Duodenal mucosa (tissue), 2 donors: Measurements from ENCODE around the gene CIB4.
"Not testable (repeated sequence)": the region's sequence is repeated elsewhere in the genome, so short reads cannot be mapped to it uniquely, and the experiment has no call there.

Experiments used
- H3K27ac ChIP-seq: one replicate; pipeline ENCODE4 v1.7.0; 2013; ENCODE audit warnings: low read depth, low read length
- H3K27me3 ChIP-seq, 2 donors: one replicate each; pipeline ENCODE4 v1.7.0; 2013; ENCODE audit warnings: low read length in 2 of 2, control low read depth in 1 of 2; ENCODE audit not compliant: insufficient read depth in 2 of 2, control insufficient read depth in 1 of 2
- H3K36me3 ChIP-seq, 2 donors: one replicate each; pipeline ENCODE4 v1.7.0; 2013; ENCODE audit warnings: low read length in 2 of 2, control low read depth in 1 of 2; ENCODE audit not compliant: insufficient read depth in 2 of 2, control insufficient read depth in 1 of 2
- H3K4me1 ChIP-seq, 2 donors: one replicate each; pipeline ENCODE4 v1.7.0; 2013; ENCODE audit warnings: low read length in 2 of 2, control low read depth in 1 of 2; ENCODE audit not compliant: insufficient read depth in 2 of 2, control insufficient read depth in 1 of 2
- H3K4me3 ChIP-seq, 2 donors: one replicate each; pipeline ENCODE4 v1.7.0; 2013; ENCODE audit warnings: low read length in 2 of 2, low read depth in 1 of 2
- H3K9ac ChIP-seq, 2 donors: one replicate each; pipeline ENCODE4 v1.7.0; 2013; ENCODE audit warnings: low read length in 2 of 2, low read depth in 1 of 2
- H3K9me3 ChIP-seq, 2 donors: one replicate each; pipeline ENCODE4 v1.7.0; 2013; ENCODE audit warnings: low read length in 2 of 2, control low read depth in 1 of 2; ENCODE audit not compliant: control insufficient read depth in 1 of 2

Gene CIB4

GRCh38 chr2:26668041-26668440, 26.9 kb upstream of the CIB4 start:
- H3K9me3 ChIP-seq: no peaks in the 10 kb centered on the region
- H3K27me3 ChIP-seq: peaks cover 0 to 8% of the 10 kb centered on the region in 2 donors
- no peak overlapping the region for H3K4me3 ChIP-seq
- H3K9ac ChIP-seq: no peak overlapping the region
- no peak overlapping the region for H3K27ac ChIP-seq
- H3K4me1 ChIP-seq: no peaks in the 10 kb centered on the region
- no peaks in the 10 kb centered on the region for H3K36me3 ChIP-seq

GRCh38 chr2:26666671-26667070, 25.5 kb upstream of the CIB4 start:
- Histone ChIP-seq H3K27ac (no peak overlapping the region), H3K4me1 (no peaks in the 10 kb centered on the region), H3K9ac (no peak overlapping the region), H3K4me3 (no peak overlapping the region), H3K9me3 (no peaks in the 10 kb centered on the region), H3K36me3 (no peaks in the 10 kb centered on the region), H3K27me3 (peaks cover 0 to 8% of the 10 kb centered on the region in 2 donors)

DNA sequence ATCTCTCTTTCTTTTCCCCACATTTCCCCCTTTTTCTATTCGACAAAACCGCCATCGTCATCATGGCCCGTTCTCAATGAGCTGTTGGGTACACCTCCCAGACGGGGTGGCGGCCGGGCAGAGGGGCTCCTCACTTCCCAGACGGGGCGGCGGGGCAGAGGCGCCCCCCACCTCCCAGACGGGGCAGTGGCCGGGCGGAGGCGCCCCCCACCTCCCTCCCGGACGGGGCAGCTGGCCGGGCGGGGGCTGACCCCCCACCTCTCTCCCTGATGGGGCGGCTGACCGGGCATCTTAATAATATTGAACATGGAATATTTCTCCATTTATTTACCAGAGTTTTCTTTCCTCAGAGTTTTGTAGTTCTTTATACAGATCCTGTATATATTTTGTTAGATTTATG, 24.1 kb upstream of the CIB4 start:
- H3K27me3 ChIP-seq, H3K9me3 ChIP-seq, H3K36me3 ChIP-seq, H3K4me3 ChIP-seq, H3K27ac ChIP-seq, H3K9ac ChIP-seq, H3K4me1 ChIP-seq: not testable (repeated sequence)

- Histone ChIP-seq H3K9me3 (peaks cover 0 to 2% of the 10 kb centered on the region in 2 donors), H3K36me3 (no peaks in the 10 kb centered on the region)
These were observed 19.3 kb upstream of the CIB4 start for GRCh38 chr2:26660363-26660962.

GRCh38 chr2:26658691-26659346, 17.7 kb upstream of the CIB4 start:
- Histone ChIP-seq H3K9ac (no peak overlapping the region), H3K36me3 (no peaks in the 10 kb centered on the region), H3K9me3 (peaks cover 0 to 2% of the 10 kb centered on the region in 2 donors), H3K27me3 (no peaks in the 10 kb centered on the region), H3K4me1 (no peaks in the 10 kb centered on the region), H3K27ac (no peak overlapping the region), H3K4me3 (no peak overlapping the region)

More at GRCh38 chr2:26660363-26660962, 19.3 kb upstream of the CIB4 start:
- Histone ChIP-seq H3K9ac (no peak overlapping the region), H3K27ac (no peak overlapping the region), H3K27me3 (no peaks in the 10 kb centered on the region), H3K4me3 (no peak overlapping the region), H3K4me1 (no peaks in the 10 kb centered on the region)

DNA sequence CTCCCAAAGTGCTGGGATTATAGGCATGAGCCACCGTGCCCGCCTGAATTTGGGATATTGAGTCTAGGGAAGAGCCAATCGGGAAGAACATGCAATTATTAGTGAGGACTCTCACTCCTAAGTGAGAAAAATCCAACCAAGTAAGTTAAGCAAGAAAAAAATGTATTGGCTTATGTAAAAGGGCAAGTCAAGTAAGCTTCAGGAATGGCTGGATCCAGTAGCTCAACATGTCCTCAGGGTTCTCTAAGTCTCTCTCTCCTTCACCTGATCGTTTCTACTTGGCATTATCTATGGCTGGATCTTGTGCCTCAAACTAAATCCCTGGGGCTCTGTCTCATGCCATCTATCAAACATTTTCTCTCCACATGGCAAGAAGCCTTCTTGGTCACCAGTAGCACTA, 16.1 kb upstream of the CIB4 start:
- Histone ChIP-seq H3K9me3 (peaks cover 0 to 2% of the 10 kb centered on the region in 2 donors), H3K27ac (no peak overlapping the region), H3K27me3 (no peaks in the 10 kb centered on the region), H3K36me3 (no peaks in the 10 kb centered on the region), H3K4me3 (no peak overlapping the region), H3K9ac (no peak overlapping the region), H3K4me1 (no peaks in the 10 kb centered on the region)

GRCh38 chr2:26655611-26656195, 14.5 kb upstream of the CIB4 start:
- H3K36me3 ChIP-seq: no peaks in the 10 kb centered on the region
- H3K4me1 ChIP-seq: peaks cover 0 to under 1% of the 10 kb centered on the region in 2 donors
- no peaks in the 10 kb centered on the region for H3K27me3 ChIP-seq
- no peak overlapping the region for H3K9ac ChIP-seq
- peaks cover 0 to 2% of the 10 kb centered on the region in 2 donors for H3K9me3 ChIP-seq
- no peak overlapping the region for H3K4me3 ChIP-seq
- no peak overlapping the region for H3K27ac ChIP-seq

DNA sequence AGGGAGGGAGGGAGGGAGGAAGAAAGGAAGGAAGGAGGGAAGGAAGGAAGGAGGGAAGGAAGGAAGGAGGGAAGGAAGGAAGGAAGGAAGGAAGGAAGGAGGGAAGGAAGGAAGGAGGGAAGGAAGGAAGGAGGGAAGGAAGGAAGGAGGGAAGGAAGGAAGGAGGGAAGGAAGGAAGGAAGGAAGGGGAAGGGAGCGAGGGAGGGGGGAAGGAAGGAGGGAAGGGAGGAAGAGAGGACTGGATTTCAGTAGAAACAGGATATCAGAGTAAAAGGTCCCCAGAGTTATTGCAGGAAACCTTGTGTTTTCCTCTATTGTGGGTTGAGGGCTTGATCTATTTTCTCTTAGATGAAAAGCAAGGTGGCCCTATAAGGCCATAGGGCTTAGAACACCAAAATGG, 14.0 kb upstream of the CIB4 start:
- H3K4me1 ChIP-seq, H3K4me3 ChIP-seq, H3K9ac ChIP-seq, H3K27me3 ChIP-seq, H3K27ac ChIP-seq, H3K9me3 ChIP-seq, H3K36me3 ChIP-seq: not testable (repeated sequence)

DNA sequence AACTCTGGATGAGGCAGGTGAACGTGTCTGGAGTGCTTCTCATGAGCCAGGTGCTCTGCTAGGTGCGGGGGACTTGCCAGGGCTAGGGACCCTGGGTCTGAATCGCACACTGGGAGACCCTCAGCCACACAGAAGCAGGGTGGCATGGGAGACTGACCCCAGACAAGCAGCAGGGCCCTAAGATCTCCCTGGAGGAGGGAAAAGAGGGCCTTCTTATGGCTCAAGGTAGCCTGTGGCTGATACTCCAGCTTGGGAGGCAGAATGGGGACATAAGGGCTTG, 12.8 kb upstream of the CIB4 start:
- Histone ChIP-seq H3K27me3 (no peaks in the 10 kb centered on the region), H3K9ac (no peak overlapping the region), H3K4me1 (peaks cover 0 to 5% of the 10 kb centered on the region in 2 donors), H3K9me3 (no peaks in the 10 kb centered on the region), H3K4me3 (no peak overlapping the region), H3K36me3 (no peaks in the 10 kb centered on the region), H3K27ac (no peak overlapping the region)

DNA sequence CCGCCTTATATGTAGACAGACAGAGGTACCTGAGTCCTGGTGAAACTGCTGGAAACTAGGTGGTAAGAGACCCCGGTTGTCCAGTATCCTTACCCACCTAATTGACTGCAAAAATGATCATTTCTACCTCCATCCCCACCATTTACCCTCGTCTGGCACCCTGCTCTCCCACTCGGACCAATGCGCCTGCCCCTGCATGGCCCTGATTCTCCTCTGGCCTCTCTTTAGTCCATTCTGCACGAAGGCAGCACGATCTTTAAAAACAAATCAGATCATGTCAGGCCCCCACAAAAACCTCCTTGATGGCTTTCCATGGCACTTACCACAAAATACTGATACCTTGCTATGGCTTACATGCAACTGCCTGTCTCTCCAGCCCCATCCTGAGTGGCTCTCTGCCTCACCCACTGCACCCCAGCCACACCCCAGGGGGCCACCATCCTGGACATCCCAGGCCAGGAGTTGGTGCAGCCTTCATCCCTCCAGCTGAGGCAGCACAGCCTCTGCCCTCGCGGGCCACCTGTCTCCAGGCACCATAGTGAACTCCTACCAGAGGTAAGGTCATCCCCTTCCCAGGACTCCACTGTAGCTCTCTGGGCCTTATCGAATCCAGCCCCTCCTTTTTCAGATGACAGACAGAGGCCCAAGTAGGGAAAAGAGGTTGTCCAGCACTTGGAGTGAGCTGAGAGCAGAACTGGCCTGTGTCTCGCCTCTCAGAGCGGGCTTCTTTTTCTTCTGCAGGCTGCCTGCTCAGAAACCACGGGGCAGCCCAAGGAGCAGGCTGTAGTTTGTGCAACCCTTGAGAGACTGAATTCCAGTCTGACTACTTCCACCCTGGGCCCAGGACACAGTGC, 12.3 kb upstream of the CIB4 start:
- no peaks in the 10 kb centered on the region for H3K9me3 ChIP-seq
- no peak overlapping the region for H3K27ac ChIP-seq
- H3K9ac ChIP-seq: no peak overlapping the region
- H3K4me1 ChIP-seq: peaks cover 0 to 5% of the 10 kb centered on the region in 2 donors
- H3K36me3 ChIP-seq: no peaks in the 10 kb centered on the region
- no peak overlapping the region for H3K4me3 ChIP-seq
- no peaks in the 10 kb centered on the region for H3K27me3 ChIP-seq
